Lower leg skin (tissue), 3 donors: ENCODE measurements around the gene QRFPR.

Experiments
- CTCF ChIP-seq, 3 donors: fragments of 450-650 bp; IDR thresholded peaks; one replicate each; pipeline ENCODE4 v1.5.1; 2016; ENCODE audit warnings: antibody characterized with exemption in 3 of 3, mild to moderate bottlenecking in 3 of 3, moderate library complexity in 2 of 3
- POLR2A ChIP-seq, 2 donors: fragments of 450-650 bp; IDR thresholded peaks; one replicate each; pipeline ENCODE4 v1.6.1; 2016 to 2017; ENCODE audit warnings: antibody characterized with exemption in 2 of 2, mild to moderate bottlenecking in 1 of 2, moderate library complexity in 1 of 2

- TF ChIP-seq POLR2A (IDR thresholded peaks at IDR 0.05), result no peak
- no peak for TF ChIP-seq CTCF (IDR thresholded peaks at IDR 0.05)
Observed at GRCh38 chr4:121380776-121381462, at the start of gene QRFPR.
